OCI-LY1 (cell line): ENCODE measurements around the gene IL4I1.

ENCODE experiments used
- H2AFZ ChIP-seq: fragments of 200-600 bp; sonication (generic), shearing (Covaris generic); 2 replicates; pipeline ENCODE4 v1.6.0; 2014; ENCODE audit warnings: antibody characterized with exemption, mild to moderate bottlenecking, low read length
- H3F3A ChIP-seq: fragments of 200-600 bp; sonication (generic), shearing (Covaris generic); 2 replicates; pipeline ENCODE4 v1.6.0; 2014; ENCODE audit warnings: mild to moderate bottlenecking, antibody characterized with exemption, low read length, moderate library complexity; ENCODE audit not compliant: insufficient read depth
- H3K27ac ChIP-seq: fragments of 200-600 bp; sonication (generic); 2 replicates; pipeline ENCODE4 v1.5.1; 2014; ENCODE audit warnings: low read length, mixed run types, mild to moderate bottlenecking, low read depth; ENCODE audit not compliant: poor library complexity, severe bottlenecking
- H3K27me3 ChIP-seq: fragments of 200-600 bp; sonication (generic); 2 replicates; pipeline ENCODE4 v1.6.0; 2014; ENCODE audit warnings: antibody characterized with exemption, mild to moderate bottlenecking, low read length, moderate library complexity; ENCODE audit not compliant: insufficient read depth
- H3K36me3 ChIP-seq: fragments of 200-600 bp; sonication (generic); 2 replicates; pipeline ENCODE4 v1.6.1; 2014; ENCODE audit warnings: mild to moderate bottlenecking, antibody characterized with exemption, low read length, moderate library complexity, mixed read lengths; ENCODE audit not compliant: insufficient read depth
- H3K4me1 ChIP-seq: fragments of 200-600 bp; sonication (generic); 2 replicates; pipeline ENCODE4 v1.5.1; 2014; ENCODE audit warnings: mild to moderate bottlenecking, low read length, moderate library complexity; ENCODE audit not compliant: insufficient read depth, severe bottlenecking
- H3K4me2 ChIP-seq: fragments of 200-600 bp; sonication (generic), shearing (Covaris generic); 2 replicates; pipeline ENCODE4 v1.6.1; 2014; ENCODE audit warnings: low read length
- H3K4me3 ChIP-seq: fragments of 200-600 bp; sonication (generic); 2 replicates; pipeline ENCODE4 v1.5.1; 2014; ENCODE audit warnings: low read length, low read depth, mild to moderate bottlenecking, mixed read lengths; ENCODE audit not compliant: poor library complexity, severe bottlenecking
- H3K79me2 ChIP-seq: fragments of 200-600 bp; shearing (Covaris generic); 2 replicates; pipeline ENCODE4 v1.6.1; 2016; ENCODE audit warnings: mixed run types, low read length, mixed read lengths; ENCODE audit not compliant: insufficient read depth
- H3K9ac ChIP-seq: fragments of 200-600 bp; sonication (generic), shearing (Covaris generic); 2 replicates; pipeline ENCODE4 v1.6.1; 2014; ENCODE audit warnings: mild to moderate bottlenecking, low read length, mixed read lengths
- H3K9me2 ChIP-seq: fragments of 200-600 bp; sonication (generic), shearing (Covaris generic); 2 replicates; pipeline ENCODE4 v1.6.1; 2014; ENCODE audit warnings: low read depth, mild to moderate bottlenecking, low read length, mixed read lengths
- H3K9me3 ChIP-seq: fragments of 200-600 bp; shearing (Covaris generic); 2 replicates; pipeline ENCODE4 v1.6.1; 2014; ENCODE audit warnings: low read length, mixed read lengths
- H4K20me1 ChIP-seq: fragments of 200-600 bp; sonication (generic), shearing (Covaris generic); 2 replicates; pipeline ENCODE4 v1.6.0; 2016; ENCODE audit warnings: mild to moderate bottlenecking, low read length; ENCODE audit not compliant: insufficient read depth
- CTCF ChIP-seq: fragments of 200-600 bp; sonication (generic), shearing (Covaris generic); IDR thresholded peaks from 2 replicates; pipeline ENCODE4 v1.5.1; 2017; ENCODE audit warnings: mild to moderate bottlenecking, antibody characterized with exemption, low read length, moderate library complexity, mixed read lengths
- EZH2 ChIP-seq: fragments of 200-600 bp; sonication (generic), shearing (Covaris generic); IDR thresholded peaks from 2 replicates; pipeline ENCODE4 v1.8.0; 2017; ENCODE audit warnings: borderline replicate concordance, mixed run types, mild to moderate bottlenecking, antibody characterized with exemption, low read length, moderate library complexity, mixed read lengths

IL4I1 gene

GRCh38 chr19:49883094-49883493 lies 13.6 kb downstream of the IL4I1 start:
- H2AFZ ChIP-seq = no peak overlapping the region
- H3K9me3 ChIP-seq = 0 out of 2 replicates have a peak, but pooled peaks cover 3% of the 10 kb centered on the region
- H3K27me3 ChIP-seq = no peaks in the 10 kb centered on the region
- H3F3A ChIP-seq = no peaks in the 10 kb centered on the region
- no peaks in the 10 kb centered on the region for H3K9me2 ChIP-seq
- no peak for TF ChIP-seq EZH2
- TF ChIP-seq CTCF = no peak
- H4K20me1 ChIP-seq = no peaks in the 10 kb centered on the region
- H3K4me1 ChIP-seq = peaks cover 25% of the 10 kb centered on the region
- no peak overlapping the region for H3K4me3 ChIP-seq
- H3K36me3 ChIP-seq = peaks cover 57% of the 10 kb centered on the region
- H3K4me2 ChIP-seq = no peak overlapping the region
- no peak overlapping the region for H3K9ac ChIP-seq
- H3K27ac ChIP-seq = no peak overlapping the region
- H3K79me2 ChIP-seq = no peaks in the 10 kb centered on the region

GRCh38 chr19:49882643-49883042 lies 14.0 kb downstream of the IL4I1 start:
- Histone ChIP-seq H3K4me1 (peaks cover 21% of the 10 kb centered on the region), H3K9me3 (0 out of 2 replicates have a peak, but pooled peaks cover 3% of the 10 kb centered on the region), H3K9ac (no peak overlapping the region), H3K27me3 (no peaks in the 10 kb centered on the region), H3K27ac (no peak overlapping the region), H3K4me2 (no peak overlapping the region), H3K36me3 (peaks cover 57% of the 10 kb centered on the region), H3F3A (no peaks in the 10 kb centered on the region), H3K79me2 (no peaks in the 10 kb centered on the region), H3K4me3 (no peak overlapping the region), H4K20me1 (no peaks in the 10 kb centered on the region), H3K9me2 (no peaks in the 10 kb centered on the region), H2AFZ (no peak overlapping the region)
- TF ChIP-seq EZH2 (no peak), CTCF (no peak)

- TF ChIP-seq EZH2 = no peak
- TF ChIP-seq CTCF = no peak
- Histone ChIP-seq H3K9me3 (0 out of 2 replicates have a peak, but pooled peaks cover 3% of the 10 kb centered on the region), H3K27ac (no peak overlapping the region), H3F3A (no peaks in the 10 kb centered on the region), H3K9me2 (no peaks in the 10 kb centered on the region), H3K27me3 (no peaks in the 10 kb centered on the region), H3K4me1 (peaks cover 16% of the 10 kb centered on the region), H2AFZ (no peak overlapping the region), H3K36me3 (peaks cover 57% of the 10 kb centered on the region), H4K20me1 (no peaks in the 10 kb centered on the region), H3K4me3 (no peak overlapping the region), H3K4me2 (no peak overlapping the region), H3K79me2 (no peaks in the 10 kb centered on the region), H3K9ac (no peak overlapping the region)
These were observed 14.9 kb downstream of the IL4I1 start for GRCh38 chr19:49881672-49882394.
